GM12865 (cell line): ENCODE results near the gene GLCE.
"Not testable (repeated sequence)": the region's sequence is repeated elsewhere in the genome, so short reads cannot be mapped to it uniquely, and the experiment has no call there.

ENCODE experiments used
- DNase-seq: peaks from one replicate; pipeline ENCODE4 v3.0.0; 2010; ENCODE audit warnings: low read depth
- H3K4me3 ChIP-seq: 2 replicates; pipeline ENCODE4 v1.5.1; 2011; ENCODE audit warnings: mild to moderate bottlenecking, low read depth, low read length, control low read depth
- CTCF ChIP-seq: IDR thresholded peaks from 2 replicates; pipeline ENCODE4 v1.5.1; 2011; ENCODE audit warnings: low read length, control low read depth, low read depth, inconsistent platforms; ENCODE audit not compliant: insufficient read depth; ENCODE audit errors: missing control alignments

The GLCE gene

GRCh38 chr15:69285834-69286233 is 125.4 kb downstream of the GLCE start:
- no peak for TF ChIP-seq CTCF
- no peak for DNase-seq
- H3K4me3 ChIP-seq: no peak overlapping the region

GRCh38 chr15:69288011-69288410 is 127.6 kb downstream of the GLCE start:
- DNase-seq: no peak
- H3K4me3 ChIP-seq: no peak overlapping the region
- TF ChIP-seq CTCF: no peak

DNA sequence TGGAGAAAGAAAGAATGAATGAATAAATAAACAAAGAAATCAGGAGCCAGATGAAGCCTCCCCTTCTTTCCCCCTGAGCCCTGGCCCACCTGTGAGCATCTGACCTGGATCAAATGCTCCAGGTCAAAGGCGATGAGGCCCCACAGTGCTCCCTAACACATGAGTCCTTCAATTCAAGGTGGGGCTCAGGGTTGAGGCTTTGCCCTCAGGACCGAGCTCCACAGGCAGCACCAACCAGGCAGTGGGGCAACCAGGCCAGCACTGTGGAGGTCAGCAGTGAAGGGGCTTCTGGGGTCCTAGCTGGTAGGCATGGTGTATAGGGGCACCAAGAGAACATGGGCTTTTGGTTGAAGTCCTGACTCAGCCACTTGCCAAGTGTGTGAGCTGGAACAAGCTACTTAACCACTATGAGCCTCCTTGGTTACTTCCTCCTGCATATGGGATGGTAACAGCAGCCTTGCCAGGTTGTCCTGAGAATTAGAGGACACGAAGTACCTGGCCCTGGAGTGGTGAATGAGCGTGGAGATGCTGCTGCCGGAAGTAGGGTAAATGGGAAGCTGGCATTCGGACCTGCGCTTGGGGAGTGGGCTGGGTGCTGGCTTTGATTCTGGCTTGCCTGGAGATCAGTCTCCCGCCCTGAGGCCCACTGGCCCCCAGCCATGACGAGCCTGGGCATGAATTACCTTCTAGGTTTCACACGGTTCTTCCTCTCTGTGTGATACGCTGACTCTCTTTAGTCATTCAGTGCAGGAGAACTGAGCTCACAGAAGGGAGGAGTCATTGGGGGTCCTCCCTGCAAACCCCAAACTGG is 128.3 kb downstream of the GLCE start:
- TF ChIP-seq CTCF: no peak
- H3K4me3 ChIP-seq: no peak overlapping the region
- DNase-seq: no peak

DNA sequence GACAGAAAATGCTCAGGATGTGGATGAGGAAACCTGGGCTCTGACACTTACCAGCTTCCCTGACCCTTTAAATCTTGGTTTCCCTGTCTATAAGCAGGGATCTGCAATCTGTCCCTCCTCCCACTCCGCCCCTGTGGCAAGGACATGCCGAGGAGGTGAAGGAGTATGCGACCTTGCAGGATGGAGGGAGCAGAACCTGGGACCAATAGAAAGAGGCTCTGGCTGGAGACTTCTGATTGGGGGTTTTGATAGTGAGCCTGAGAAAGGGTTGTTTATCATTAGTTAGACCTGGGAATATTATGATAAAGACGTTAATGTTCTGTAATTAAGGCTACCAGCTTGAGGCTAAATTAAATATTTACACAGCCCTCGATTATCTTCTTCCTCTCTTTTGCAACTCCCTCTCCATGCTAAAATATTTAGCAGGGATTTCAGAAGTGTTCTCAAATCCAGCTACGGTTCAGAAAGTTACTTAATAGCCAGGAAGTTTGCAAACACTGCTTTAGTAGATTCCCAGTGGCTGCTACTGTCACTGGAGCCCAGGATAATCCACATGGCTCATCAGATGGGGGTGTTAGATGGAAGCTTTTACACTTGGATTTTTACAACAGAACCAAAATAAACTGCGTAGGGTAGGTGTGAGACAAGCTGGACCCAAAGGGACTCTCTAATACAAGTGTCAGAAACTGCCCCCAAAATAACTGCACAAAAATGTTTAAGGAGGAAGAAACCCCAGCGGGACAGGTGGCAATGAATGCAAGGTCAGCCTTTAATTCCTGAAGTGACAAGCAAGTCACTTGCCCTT is 129.1 kb downstream of the GLCE start:
- no peak for TF ChIP-seq CTCF
- no peak for DNase-seq
- no peak overlapping the region for H3K4me3 ChIP-seq

- no peak overlapping the region for H3K4me3 ChIP-seq
- DNase-seq: no peak
- no peak for TF ChIP-seq CTCF
Observed at GRCh38 chr15:69290346-69291164, 130.1 kb downstream of the GLCE start.

GRCh38 chr15:69291651-69292050 is 131.2 kb downstream of the GLCE start:
- not testable (repeated sequence) for DNase-seq, H3K4me3 ChIP-seq
